Activated CD4-positive, alpha-beta T cell treated with anti-CD3 and anti-CD28 coated beads, Interleukin-2, Interleukin-6, amounts not matched to agents 100 ng/mL and 50 ng/mL, durations not matched to agents 16 hours and 8 hours (primary cell): ENCODE data around the gene CNN2.
A peak's percentile ranks its signal among the peaks of the same experiment; 100 is the strongest.

Experiments used
- DNase-seq: peaks from one replicate; pipeline ENCODE4 v3.0.0-alpha.2; 2020

The CNN2 gene

DNA sequence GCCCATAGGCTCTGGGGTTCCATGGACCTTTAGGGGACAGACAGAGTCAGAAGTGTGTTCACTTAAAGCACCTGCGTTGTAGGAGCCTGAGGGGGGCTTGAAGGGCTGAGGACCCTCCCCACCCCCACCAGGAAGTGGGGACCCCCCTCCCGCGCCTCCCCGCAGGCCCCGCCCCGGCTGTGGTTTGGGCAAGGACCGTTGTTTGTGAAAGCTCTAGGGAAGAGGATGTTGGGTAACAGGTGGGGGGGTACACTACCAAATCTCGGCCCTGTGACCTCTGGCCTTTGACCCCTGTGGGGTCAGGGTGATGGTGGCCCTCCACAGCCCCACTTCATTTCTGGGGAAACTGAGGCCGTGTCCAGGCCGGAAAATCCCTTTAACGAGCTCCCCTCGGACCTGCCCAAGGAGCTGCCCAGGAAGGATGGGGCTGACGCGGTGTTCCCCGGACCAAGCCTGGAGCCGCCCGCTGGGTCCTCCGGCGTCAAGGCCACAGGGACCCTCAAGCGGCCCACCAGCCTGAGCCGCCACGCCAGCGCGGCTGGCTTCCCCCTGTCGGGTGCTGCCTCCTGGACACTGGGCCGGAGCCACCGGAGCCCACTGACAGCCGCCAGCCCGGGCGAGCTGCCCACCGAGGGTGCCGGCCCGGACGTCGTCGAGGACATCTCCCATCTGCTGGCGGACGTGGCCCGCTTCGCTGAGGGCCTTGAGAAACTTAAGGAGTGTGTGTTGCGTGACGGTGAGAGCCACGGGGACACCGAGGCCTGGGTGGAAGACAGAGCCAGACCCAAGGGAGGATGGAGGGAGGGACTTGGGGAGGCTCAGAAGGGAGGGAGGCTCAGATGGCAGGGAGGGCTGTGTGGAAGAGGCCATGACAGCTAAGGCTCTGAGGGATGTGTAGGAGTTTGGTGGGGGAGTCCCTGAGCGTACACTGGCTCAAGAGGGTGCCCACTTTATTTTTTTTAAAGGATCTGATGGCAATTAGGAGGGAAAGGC, 41.9 kb downstream of the CNN2 start:
- DNase-seq, result peak; percentile 86

DNA sequence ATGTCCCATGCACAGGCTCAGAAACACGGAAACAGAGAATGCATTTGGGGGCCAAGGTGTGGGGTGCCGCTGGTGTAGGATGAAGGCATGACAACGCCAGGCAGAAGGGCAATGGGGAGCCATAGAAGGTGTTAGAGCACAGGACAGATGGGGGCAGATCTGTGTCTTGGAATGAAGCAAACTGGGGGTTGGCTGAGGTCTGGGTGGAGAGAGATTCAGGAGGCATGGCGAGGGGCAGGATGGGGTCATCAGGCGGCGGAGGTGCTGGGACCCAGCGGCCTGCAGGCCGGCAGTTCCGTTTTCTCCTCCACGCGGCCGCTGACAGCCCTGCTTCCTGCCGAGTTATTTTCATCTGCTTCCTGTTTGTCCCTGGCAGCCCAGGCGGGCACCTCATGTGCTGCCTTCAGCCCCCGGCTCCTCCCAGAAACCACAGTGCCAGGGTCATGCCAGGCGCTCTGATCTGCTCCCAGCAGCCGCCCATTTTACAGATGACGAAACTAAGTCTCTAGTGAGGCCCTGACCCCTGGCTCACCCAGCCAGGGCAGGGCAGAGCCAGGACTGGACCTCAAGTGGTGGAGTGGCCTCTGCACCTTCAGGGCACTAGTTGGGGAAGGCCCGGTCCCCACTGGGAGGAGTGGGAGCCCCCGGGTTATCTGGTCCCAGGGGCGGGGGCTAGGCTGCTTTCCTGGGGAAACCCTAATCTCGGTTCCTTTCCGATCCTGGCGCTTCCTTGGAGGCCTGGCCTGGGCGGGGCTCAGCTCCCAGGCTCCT, 42.8 kb downstream of the CNN2 start:
- DNase-seq, result peak; percentile 91

DNA sequence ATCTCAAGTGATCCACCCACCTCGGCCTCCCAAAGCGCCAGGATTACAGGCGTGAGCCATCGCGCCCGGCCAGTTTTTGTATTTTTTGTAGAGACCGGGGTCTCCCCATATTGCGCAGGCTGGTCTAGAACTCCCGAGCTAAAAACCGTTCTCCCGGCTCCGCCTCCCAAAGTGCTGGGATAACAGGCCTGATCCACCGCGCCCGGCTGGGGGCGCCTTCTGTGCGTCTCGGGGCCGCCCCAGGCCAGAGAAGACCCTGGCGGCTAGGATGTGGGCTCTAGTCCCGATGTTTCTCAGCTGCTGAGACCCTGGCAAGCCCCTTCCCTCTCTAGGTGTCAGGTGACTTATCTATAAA, 44.1 kb downstream of the CNN2 start:
- DNase-seq, result no peak

DNA sequence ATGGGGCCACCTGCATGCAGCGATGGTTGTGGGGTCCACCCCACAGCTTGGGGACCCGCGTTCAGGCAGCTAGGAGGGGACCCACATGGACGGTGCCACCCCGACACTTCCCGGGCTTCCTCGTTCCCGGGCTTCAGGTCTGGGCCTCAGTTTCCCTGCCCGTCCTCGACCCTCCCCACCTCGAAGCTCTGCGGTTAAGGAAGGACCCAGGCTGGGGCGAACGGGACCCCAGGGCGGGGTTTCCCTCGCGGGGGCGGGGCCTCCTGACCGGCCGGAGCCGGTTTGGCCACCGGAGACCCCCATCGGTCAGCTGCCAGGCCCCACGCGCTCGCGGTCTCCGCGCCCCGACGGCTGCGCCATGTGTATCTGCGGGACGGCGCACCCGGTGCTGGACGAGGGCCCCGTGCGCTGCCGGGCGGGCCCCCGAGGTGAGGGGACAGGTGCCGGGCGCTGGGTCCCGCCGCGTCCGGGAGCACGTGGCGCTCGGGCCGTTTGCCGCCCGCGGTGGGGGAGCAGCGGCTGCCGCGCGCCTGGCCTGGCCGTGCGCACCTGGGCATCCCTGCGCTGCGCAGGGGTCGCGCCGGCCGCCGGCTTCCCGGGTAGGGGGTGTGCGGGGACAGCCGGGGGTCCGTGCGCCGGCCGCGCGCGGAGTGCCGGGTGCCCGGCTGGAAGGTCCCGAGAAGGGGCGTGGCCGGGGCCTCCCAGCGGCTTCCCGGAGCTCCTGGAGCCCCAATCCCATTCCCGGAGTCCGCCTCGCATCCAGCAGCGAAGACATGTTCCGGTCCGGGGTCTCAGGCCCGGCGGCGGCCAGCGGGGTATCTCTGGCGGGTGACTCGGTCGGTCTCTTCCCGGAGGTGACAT, 44.8 kb downstream of the CNN2 start:
- no peak for DNase-seq

DNA sequence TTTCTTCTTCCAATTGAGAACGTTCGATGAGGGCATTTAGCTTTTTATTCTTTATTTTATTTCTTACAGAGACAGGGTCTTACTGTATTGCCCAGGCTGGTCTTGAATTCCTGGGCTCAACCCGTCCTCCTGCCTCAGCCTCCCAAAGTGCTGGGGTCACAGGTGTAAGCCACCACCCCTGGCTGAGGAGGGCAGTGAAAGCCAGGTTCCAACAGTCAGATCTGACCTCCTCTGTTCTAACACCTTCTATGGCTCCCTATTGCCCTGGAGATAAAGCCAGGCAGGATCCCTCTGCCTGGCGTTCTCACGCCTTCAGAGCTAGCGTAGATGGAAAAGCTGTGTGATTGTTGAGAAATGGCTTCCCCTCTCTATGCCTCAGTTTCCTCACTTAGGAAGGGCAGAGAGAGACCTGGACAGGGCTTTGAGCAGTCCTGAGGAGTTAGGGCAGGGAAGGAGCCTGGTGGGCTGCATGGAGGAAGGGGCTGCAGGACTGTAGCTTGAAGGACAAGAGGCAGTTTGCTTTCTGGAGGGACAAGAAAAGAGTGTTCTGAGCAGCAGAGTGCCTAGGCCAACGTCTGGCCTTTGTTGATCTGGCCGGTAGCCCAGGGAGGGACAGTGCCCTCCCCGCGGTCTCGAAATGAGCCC, 46.1 kb downstream of the CNN2 start:
- DNase-seq, result no peak

DNA sequence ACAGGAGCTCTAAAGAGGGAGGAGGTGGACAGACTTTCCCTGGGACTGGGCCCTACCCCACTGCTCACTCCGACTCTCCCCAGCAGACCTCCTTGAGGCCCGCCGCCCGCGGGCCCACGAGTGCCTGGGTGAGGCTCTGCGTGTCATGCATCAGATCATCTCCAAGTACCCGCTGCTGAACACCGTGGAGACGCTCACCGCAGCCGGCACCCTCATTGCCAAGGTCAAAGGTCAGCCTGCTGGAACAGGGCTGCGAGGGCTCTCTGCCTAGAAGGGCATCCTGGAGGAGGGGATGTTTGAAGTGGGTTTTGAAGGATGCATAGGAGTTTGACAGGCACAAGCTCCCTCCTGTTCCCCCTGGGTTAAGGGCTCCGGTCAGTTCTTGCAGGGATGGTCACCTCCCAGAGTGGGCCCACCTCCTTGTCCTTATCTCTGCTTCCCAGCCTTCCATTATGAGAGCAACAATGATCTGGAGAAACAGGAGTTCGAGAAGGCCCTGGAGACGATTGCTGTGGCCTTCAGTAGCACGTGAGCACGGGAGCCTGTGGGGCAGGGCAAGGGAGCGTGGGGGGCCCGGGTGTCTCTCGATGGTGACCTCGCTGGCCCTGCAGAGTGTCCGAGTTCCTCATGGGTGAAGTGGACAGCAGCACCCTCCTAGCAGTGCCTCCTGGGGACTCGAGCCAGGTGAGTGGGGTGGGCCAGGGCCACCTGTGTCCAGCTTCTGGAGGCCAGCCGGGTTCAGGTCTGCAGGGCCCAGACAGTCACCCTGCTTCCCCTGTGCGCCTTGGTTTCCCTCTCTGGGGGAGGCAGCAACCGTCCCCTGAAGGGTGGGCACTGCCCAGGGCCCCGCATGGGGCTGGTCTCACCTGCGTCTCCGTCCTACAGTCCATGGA, 46.9 kb downstream of the CNN2 start:
- no peak for DNase-seq

DNA sequence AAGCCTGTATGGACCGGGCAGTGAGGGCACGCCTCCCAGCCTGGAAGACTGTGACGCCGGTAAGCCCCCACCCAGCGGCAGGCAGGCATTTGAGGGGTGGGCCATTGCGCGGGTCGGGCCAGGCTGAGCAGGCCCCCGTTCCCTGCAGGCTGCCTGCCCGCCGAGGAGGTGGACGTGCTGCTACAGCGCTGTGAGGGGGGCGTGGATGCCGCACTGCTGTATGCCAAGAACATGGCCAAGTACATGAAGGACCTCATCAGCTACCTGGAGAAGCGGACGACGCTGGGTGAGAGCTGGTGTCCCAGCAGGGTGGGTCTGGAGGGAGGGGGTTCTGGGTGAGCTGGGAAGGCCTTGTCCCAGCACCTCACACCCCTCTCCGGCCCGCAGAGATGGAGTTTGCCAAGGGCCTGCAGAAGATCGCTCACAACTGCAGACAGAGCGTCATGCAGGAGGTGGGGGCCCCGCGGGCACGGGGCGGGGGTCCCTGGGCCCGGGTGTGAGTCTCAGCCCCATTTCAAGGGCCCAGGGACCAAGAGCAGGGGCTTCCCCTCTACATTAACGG, 47.6 kb downstream of the CNN2 start:
- no peak for DNase-seq

DNA sequence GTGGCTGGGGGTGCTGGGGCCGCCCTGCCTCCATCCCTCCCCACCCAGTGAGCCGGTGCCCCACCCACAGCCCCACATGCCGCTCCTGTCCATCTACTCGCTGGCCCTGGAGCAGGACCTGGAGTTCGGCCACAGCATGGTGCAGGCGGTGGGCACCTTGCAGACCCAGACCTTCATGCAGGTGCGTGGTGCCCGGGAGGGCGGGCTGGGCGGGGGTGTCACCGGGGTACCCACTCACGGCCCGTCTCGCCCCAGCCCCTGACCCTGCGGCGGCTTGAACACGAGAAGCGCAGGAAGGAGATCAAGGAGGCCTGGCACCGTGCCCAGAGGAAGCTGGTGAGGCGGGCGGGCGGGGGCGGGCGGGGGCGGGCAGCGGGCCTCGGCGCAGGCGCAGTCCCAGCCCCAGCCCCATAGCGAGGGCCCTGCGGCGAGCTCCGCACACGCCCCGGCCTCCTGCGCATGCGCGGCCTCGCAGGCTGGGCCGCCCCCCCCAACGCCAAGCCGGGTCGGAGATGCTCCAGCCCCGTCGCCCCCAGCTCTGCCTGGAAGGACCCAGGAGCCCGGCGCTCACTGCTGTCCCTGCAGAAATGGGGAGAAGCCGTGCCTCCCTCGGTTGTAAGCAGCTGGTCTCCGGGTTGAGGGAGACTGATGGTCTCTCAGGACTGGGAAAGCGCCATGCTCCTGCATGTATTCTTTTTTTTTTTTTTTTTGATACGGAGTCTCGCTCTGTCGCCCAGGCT, 48.3 kb downstream of the CNN2 start:
- DNase-seq, result peak; percentile 91

DNA sequence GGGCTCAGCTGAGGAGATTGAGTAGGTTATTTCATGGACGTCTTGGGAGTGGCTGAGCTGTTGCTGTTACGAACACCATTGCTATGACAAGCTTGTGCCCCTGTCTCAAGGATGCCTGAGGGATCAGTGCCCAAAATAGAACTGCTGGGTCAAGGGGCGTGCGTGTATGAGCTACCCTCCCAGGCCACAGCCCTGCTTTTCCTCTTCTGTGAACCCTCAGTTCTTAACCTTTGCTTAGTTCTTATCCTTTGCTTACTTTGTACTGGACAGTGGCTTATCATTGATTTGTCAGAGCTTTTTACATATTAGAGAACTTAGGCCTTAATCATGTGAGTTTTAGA, 49.6 kb downstream of the CNN2 start:
- DNase-seq, result no peak

DNA sequence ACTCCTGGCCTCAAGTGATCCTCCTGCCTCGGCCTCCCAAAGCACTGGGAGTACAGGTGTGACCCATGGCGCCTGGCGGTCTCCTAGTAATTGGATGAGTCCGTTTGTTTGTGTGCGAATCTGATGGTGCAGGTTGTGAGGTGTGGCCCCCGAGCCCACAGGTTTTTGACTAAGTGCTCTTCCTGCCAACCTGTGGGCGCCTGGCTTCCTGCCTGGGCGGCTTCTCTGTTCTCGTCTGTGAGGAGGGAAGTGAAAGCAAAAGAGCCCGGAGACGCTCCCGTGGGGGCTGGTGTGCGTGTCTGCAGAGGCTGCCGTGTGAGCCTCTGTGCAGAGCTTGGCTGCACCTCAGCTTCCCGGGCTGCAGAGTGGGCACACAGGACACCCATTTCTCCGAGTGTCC, 50.5 kb downstream of the CNN2 start:
- DNase-seq, result peak; percentile 96

DNA sequence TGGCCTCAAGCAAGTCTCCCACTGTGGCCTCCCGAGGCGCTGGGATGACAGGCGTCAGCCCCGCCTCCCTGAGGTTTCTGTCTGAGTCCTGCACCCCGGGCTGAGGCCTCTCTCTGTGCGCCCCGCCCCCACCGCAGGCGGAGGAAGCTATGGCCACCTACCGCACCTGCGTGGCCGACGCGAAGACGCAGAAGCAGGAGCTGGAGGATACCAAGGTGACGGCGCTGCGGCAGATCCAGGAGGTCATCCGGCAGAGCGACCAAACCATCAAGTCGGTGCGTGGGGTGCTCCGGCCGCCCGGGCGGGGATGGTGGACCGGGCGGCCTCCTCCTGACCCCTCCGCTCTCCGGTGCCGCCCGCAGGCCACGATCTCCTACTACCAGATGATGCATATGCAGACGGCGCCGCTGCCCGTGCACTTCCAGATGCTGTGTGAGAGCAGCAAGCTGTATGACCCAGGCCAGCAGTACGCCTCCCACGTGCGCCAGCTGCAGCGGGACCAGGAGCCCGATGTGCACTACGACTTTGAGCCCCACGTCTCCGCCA, 53.2 kb downstream of the CNN2 start:
- peak; percentile 91 for DNase-seq

DNA sequence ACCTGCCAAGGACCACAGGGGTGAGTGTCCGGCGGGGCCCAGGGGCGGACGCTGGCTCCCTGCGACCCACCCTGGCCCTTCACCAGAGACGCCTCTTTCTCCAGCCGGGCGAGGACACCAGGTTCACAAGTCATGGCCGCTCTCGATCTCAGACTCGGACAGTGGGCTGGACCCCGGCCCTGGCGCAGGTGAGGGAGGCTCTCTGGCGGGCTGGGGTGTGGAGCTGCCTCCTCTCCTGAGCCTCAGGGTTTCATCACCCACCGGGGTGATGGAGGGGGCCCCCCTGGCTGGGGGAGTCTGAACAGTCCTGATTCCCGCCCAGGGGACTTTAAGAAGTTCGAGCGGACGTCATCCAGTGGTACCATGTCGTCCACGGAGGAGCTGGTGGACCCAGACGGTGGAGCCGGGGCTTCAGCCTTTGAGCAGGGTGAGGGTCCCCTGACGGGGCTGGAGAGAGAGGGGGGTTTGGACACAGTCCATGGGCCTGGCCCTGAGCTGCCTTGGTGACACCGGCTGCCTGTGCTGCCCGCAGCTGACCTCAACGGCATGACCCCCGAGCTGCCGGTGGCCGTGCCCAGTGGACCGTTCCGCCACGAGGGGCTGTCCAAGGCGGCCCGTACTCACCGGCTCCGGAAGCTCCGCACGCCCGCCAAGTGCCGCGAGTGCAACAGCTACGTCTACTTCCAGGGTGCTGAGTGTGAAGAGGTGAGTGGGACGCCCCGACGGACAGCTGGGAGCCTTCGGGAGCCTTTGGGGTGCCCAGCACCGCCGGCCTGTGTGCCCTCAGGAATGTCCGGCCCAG, 54.2 kb downstream of the CNN2 start:
- DNase-seq, result no peak

DNA sequence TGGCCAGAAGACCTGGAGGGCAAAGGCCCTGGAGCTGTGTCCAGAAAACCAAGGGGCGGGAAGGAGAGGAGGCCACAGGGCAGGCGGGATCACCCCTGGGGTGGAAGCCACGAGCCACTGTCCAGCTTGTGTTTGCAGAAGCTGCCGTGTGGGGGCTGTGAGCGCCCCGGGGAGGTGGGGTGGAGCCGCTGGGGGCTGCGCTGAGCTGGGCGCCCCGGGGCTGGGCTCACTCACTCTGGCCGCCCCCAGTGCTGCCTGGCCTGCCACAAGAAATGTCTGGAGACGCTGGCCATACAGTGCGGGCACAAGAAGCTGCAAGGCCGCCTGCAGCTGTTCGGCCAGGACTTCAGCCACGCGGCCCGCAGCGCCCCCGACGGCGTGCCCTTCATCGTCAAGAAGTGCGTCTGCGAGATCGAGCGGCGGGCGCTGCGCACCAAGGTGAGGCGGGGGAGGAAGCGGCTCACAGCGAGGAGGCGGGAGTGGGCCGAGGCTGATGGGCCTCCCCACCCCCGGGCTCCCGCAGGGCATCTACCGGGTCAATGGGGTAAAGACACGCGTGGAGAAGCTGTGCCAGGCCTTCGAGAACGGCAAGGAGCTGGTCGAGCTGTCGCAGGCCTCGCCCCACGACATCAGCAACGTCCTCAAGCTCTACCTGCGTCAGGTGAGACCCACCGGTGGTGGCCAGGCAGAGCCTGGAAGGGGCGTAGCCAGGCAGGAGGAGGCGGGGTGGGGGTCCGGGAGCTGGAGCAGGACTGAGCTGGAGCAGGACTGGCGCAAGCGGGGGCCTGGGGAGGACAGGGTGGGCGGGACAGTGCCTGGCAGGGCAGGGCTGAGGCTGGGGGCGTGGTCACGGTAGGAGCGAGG, 55.1 kb downstream of the CNN2 start:
- DNase-seq, result no peak

DNA sequence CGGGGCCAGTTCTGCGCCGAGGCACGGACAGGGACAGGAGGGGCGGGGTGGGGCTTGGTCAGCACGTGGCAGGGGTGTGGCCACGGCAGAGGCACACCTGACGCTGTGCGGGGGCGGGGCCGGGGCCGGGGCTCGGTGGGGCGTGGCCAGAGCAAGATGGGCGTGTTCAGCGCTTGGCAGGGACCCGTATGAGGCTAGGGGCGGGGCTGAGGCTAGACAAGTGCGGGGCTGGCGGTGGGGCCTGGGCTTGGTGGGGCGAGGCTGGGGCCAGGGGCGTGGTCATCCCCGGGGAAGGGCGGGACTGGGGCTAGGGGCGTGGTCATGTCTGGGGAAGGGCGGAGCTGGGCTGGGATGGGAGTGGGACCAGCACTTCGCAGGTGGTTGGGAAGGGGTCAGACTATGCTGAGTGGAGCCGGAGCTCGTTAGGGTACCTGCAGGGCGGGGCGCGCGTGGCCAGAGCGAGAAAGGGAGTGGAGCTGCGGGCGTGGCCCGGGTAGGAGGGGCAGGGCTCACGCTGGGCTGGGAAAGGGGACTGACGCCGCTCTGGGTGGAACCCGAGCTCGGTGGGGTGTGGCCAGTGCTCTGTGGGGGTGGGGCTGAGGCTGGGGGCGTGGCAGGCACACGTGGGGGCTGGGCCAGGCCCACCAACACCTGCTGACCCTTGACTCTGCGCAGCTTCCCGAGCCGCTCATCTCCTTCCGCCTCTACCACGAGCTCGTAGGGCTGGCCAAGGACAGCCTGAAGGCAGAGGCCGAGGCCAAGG, 55.9 kb downstream of the CNN2 start:
- peak; percentile 86 for DNase-seq

DNA sequence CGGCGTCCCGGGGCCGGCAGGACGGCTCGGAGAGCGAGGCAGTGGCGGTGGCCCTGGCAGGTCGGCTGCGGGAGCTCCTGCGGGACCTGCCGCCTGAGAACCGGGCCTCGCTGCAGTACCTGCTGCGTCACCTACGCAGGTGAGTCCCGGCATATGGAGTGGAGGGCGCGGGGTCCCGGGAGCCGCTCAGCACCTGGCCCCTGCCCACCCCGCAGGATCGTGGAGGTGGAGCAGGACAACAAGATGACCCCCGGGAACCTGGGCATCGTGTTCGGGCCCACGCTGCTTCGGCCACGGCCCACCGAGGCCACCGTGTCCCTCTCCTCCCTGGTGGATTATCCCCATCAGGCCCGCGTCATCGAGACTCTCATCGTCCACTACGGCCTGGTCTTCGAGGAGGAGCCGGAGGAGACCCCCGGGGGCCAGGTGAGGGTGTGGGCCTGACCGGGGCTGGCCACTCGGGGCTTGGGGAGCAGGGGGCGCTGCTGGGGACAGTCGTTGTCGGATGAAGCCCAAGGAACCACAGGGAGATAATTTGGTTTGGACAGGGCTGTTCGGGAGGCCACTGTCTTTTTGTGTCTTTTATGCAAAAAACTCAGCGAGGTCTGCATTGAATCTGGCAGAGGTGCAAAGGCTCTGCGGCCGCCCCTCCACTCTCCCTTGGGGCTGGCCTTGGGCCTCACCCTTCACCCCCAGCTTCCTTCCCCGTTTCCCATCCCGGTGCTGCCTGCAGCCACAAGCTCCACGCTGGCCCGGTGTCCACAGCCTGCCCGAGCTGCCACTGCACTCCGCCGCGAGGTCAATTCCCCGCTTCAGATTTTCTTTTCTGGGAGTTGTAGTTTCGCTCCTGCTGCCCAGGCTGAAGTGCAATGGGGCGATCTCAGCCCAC, 56.8 kb downstream of the CNN2 start:
- DNase-seq, result no peak
